HL-60 (cell line): ENCODE results near the gene SASH1.

ENCODE experiments used
- CTCF ChIP-seq: IDR thresholded peaks from one replicate; pipeline ENCODE4 v1.5.1; 2011; ENCODE audit warnings: low read length, control low read depth, inconsistent platforms; ENCODE audit not compliant: insufficient read depth
- POLR2AphosphoS5 ChIP-seq: IDR thresholded peaks from 2 replicates; pipeline ENCODE4 v1.6.1; 2012; ENCODE audit warnings: low read depth
- SPI1 ChIP-seq: IDR thresholded peaks from 2 replicates; pipeline ENCODE4 v1.6.1; 2012; ENCODE audit warnings: low read depth, mild to moderate bottlenecking, borderline replicate concordance

GRCh38 chr6:148432462-148433195 lies 90.0 kb downstream of the SASH1 start:
- TF ChIP-seq SPI1 (no peak), CTCF (no peak), POLR2AphosphoS5 (no peak)
